ENCODE results near the gene SIMC1. TPM values are rescaled to one million over a fixed set of nuclear protein-coding genes. Genes with fewer than 3 reads are reported as not detected.

SIMC1 gene
- total RNA-seq, 2 experiments from 2014 or later = 31.6 to 33.2 TPM

Small RNA genes within 50 kb of the gene (microRNA-seq; reads per million reads assigned to microRNA genes)
- gene MIR1271 = 11.2 reads per million, percentile 16 among the genes with 10 or more reads in this experiment

Other genes with a start within 250 kb of the SIMC1 start
- gene KIAA1191, start 123.3 kb downstream of the SIMC1 start, total RNA-seq = 10 to 100 TPM; 70.0 to 72.0 TPM
- 10 to 100 TPM; 10.5 to 12.5 TPM for gene ARL10, start 127.1 kb downstream of the SIMC1 start, total RNA-seq
- 10 to 100 TPM; 27.5 to 30.3 TPM for gene NOP16, start 150.2 kb downstream of the SIMC1 start, total RNA-seq
- 10 to 100 TPM; 97.6 to 97.7 TPM for gene HIGD2A, start 150.3 kb downstream of the SIMC1 start, total RNA-seq
- 10 to 100 TPM; 52.8 to 53.1 TPM for gene CLTB, start 178.1 kb downstream of the SIMC1 start, total RNA-seq
- 10 to 100 TPM; 32.4 TPM for gene FAF2, start 210.0 kb downstream of the SIMC1 start, total RNA-seq

All from activated naive CD8-positive, alpha-beta T cell treated with anti-CD3 and anti-CD28 coated beads, Interleukin-2, amount 10 ng/mL, durations not matched to agents 7 days and 5 days (primary cell).